ENCODE results near the gene TBC1D2B.

TBC1D2B gene

DNA sequence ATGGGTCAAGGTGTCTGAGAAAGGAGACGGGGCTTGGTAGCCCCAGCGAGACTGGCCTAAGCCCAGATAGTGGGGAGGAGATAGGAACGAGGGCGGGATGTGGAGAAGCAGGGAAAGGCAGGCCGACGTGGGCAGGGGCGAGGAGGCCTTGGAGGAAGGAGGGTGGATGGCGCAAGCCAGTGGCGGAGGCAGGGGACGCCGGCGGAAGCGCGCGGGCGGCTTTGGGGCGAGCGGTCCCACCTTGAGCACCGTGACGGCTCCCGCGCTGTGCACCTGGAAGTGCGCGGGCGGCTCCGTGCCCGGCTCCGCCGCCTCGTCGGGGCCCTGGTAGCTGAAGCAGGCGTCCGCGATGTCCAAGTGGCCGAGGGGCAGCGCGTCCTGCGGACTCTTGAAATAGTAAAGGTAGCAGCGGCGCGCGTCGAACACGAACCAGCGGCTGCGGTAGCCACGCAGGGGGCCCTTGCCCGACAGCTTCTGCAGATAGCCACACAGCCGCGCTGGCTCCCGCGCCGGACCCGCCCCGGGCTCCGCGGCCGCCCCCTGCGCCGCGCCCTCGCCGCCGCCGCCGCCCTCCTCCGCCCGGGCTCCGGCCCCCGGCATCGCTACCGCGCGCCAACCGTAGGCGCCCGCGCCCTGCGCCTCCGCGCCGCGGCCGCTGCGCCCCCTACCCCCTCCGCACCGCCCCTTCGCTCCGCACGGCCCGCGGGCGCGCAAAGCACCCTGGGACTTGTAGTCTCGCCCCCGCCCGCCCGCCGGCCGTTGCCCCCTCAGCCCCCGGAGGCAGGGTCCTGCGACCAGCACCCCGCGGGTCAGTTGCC, at the start of gene TBC1D2B:
Gene TBC1D2B (minus strand): TSS at position 659 of the 818 bp plus-strand sequence. CDS start 59 bp downstream, at position 600.
- peak; percentile 94 for DNase-seq (ENCODE audit: low spot score)

DNA sequence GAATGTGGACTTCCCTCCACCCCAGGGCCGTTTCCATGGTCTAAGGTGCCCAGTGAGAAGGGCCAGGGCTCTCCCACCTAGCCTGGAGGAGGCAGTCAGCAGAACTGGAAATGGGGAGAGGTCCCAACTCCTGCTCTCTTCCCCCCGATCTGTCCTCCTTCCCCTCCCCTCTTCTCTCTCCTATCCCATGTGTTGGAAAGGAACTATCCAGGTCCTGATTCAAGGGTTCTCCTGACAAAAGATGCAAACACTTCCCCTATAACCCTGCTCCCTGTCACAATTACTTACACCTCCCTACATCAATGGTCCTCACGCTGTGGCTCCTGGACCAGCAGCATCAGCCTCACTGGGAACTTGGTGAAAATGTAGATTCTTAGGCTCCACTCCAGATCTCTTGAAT, 47.8 kb upstream of the TBC1D2B start:
- no peak for DNase-seq (ENCODE audit: low spot score)

GRCh38 chr15:78120523-78120922, 43.0 kb upstream of the TBC1D2B start:
- peak; percentile 8 for DNase-seq (ENCODE audit: low spot score)

DNA sequence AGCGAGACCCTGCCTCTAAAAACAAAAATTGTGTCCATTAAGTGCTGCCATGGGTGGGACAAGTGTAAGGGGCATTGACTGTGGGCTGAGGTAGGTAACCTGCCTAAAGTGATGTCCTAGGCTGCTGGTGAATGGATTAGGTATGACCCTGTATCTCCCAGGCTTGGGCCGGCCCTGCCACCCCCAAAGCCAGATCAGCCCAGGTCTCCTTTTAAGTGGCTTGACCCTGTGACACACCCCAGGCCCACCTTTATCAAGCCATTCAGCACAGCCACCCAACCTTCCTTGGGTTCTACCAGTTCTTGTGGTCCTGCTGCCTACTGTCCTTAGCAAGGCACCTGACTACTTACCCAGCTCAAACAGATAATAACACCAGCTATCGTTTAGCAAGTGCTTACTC, 35.0 kb upstream of the TBC1D2B start:
- no peak for DNase-seq (ENCODE audit: low spot score)

GRCh38 chr15:78111788-78112187, 34.3 kb upstream of the TBC1D2B start:
- DNase-seq (ENCODE audit: low spot score) = no peak

DNA sequence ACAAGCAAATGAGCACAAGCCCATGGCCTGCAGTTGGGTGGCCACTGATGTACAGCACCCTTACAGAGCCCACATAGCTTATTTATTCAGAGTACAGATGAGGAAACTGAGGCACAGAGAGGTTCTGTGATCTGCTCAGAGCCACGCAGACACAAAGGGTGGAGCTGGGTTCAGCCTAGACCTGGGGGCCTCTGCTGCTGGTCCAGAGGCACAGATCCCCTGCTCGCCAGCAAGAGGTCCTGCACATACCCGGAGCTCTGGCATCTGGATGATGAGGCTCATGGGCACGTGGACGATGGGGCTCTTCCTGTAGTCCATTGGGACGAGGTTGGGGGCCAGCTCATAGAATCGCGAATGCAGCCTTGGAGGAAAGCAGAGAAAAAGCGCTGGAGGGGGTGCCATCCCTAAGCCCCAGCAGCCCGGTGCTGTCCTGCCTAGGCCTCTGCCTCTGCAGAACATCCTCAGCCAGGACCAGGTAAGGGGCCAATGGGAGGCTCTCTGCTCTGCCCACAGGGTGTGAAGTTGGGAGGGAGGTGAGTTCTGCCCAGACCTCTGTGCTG, 33.5 kb upstream of the TBC1D2B start:
- DNase-seq (ENCODE audit: low spot score) = no peak

GRCh38 chr15:78110096-78110495, 32.6 kb upstream of the TBC1D2B start:
- no peak for DNase-seq (ENCODE audit: low spot score)

- DNase-seq (ENCODE audit: low spot score) = no peak
These were observed 31.6 kb upstream of the TBC1D2B start for GRCh38 chr15:78109156-78109555.

- DNase-seq (ENCODE audit: low spot score) = peak; percentile 89
These were observed 31.0 kb upstream of the TBC1D2B start for GRCh38 chr15:78108300-78109084.

DNA sequence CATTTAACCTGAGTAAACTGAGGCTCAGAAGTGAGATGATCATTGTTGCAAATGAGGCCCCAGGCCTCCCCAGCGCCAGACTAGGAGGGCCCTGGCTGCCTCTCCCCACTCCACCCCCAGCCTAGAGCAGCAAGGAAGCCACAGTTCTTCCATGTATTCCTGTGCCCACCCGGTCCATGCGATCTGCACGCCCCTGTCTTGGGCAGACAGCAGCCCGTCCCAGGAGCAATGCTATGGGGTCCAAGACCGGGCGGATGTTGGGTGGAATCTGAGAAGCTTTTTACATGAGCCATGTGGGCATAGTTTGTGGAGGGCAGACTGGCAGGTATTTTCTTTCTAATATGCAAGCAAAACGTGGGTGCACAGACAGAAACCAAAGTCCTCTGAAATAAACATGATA, 30.0 kb upstream of the TBC1D2B start:
- DNase-seq (ENCODE audit: low spot score) = no peak

GRCh38 chr15:78105476-78106241, 28.1 kb upstream of the TBC1D2B start:
- DNase-seq (ENCODE audit: low spot score) = no peak

DNA sequence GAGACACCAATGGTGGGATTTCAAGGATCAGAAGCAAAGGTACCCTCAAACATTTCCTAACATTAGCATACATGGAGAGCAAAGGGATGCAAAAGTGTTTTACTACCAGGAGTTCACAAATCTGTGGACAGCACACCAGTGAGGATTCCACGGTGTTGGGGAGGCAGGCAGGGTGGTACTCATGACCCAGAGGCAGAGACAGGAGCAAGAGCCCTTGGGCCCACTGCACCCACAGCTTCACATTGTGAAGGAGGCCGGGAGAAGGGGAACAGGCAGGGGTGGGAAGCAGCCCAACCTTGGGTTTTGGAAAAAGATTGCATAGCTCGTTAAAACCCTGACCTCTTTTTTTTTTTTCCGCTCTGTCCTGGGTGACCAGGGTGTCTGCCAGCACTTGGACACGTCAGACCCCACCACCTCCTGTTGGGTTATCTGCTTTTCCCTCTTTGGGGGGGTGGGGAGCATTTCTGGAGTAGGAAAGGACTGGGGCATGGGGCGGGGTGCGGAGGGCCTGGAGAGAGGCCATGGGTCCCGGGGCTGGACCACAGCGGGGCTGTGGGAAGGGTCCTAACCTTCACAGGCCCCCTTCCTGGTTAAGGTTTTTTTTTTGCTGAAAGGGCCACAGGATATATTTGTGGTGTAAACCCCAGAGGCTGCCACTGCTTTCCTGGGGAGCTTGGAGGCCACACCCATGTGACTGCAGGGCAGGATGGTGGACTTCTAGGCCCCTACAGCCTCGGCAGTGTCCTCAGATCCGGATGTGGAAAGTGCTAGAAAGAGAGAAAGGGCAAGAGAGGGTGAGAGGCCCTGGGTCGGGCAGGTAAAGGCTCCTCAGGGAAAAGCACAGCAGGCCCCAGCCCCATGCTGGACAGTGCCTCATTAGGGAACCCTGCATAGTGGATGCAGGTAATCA, 27.3 kb upstream of the TBC1D2B start:
- DNase-seq (ENCODE audit: low spot score) = no peak

DNA sequence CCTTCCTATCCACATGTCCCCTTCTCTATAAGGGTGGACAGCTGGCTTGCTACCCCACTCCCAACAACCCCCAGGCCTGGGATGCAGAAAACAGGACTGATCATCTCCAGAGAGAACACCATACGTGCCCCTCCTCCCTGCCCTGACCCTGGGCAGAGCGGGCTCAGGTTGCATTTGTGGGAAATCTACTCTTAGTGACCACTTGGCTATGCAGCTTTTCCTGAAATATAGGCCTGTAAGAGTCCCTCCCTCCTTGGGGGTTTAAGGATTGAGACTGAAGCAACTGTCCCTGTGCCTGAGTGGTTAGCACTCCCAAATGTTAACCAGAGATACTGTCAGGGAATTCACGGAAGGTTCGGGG, 26.6 kb upstream of the TBC1D2B start:
- DNase-seq (ENCODE audit: low spot score) = no peak

DNA sequence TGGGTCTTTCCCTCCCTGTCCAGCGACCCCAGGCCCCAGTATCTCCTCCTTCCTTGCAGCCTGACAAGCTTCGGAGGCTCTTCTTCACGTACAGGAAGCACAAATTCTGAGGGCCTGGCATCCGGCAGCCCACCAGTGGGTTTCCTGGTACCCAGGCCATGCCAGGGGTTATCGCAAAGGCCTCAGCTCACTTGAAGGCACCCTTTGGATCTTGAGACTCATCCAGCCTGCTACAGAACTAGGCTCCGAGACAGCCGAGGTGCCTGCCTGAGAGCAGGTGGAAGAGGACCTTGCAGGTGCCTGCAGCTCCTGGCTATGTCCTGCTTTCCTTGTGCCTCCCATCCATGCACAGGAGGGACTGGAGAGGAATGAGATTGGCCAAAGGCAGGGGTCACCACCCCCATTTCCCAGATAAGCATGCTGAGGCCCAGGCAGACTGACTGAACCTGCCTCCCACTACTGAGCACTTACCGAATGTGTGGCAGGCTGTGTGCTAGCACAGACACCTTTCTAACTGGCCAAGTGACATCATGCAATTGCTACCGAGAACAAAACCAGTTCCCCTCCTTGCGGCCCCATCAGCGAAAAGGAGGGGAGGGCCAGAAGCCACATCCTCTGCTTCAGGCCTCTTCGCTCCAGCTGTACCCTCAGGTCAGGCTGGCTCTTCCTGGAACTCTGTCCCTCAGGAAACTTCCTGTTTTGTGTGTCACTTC, 26.1 kb upstream of the TBC1D2B start:
- DNase-seq (ENCODE audit: low spot score) = no peak

DNA sequence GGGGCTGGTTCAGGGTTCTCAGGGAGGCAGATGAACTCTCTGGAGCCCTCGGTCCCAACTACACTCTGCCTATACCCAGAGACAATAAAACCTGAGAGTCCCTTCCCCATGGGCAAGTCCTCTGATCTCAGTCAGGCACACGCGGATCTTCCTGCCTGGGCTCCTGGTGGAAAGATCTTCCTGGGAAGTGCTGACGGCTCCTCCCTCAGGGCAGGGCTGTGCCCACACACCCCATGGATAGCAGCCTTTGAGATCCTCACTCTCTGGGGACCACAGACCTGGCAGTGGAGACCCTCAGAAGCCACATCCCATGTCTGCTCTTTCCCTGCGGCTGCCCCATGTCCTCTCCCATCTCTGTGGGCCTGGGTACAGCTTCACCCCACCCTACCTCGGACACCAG, 25.2 kb upstream of the TBC1D2B start:
- no peak for DNase-seq (ENCODE audit: low spot score)

GRCh38 chr15:78102211-78102610, 24.7 kb upstream of the TBC1D2B start:
- DNase-seq (ENCODE audit: low spot score) = no peak

DNA sequence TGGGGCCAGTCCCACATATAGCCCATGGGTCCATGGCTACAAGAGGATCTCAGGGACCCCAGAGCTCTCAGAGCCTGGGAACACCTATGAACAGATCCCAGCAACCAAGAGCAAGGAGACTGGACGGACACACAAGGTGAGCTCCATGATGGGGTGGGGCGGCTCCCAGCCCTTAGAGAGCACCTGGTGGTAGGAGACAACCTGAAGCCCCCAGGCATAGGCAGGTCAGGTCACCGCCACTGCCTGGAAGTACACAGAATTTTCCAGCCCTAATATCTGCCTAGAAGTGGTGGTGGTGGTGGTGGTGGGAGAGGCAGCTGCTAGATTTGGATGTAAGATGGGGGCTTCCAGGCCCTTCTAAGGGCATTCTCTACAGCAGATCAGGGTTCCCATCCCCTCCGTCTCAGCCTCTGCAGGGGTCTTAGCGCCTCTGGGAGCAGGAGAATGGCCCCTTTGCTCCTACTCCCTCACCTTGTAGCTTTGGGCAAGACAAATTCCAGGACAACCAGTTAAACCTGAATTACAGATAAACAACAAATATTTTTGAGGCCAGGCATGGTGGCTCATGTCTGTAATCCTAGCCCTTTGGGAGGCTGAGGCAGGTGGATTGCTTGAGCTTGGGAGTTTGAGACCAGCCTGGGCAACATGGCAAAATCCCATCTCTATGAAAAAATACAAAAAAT, 24.1 kb upstream of the TBC1D2B start:
- DNase-seq (ENCODE audit: low spot score) = no peak

- no peak for DNase-seq (ENCODE audit: low spot score)
These were observed 23.4 kb upstream of the TBC1D2B start for GRCh38 chr15:78100886-78101285.

DNA sequence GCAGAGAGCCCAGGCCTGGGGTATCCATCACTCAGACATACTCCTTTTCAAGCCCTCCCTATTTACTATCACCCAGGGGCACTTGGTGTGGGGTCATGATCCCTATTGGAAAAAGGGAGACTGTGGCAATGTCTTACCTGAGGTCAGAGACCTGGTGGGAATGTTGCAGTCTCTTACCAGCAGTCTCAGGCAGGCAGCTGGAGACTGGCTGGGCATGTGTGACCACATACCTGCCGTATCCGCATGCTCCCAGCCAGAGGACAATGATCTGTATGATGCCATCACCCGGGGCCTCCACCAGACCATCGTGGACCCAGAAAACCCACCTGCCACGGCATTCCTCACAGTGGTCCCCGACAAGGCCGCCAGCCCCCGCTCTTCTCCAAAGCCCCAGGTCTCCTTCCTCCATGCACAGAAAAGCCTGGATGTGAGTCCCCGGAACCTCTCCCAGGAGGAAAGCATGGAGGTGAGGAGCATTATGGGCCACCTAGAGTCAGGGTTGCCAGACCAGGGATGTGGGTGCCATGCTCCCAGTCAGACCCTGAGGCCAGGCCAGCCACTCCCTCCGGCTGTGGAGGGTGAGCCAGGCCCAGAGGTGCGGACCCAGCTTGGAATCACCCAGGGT, 20.7 kb upstream of the TBC1D2B start:
- peak; percentile 25 for DNase-seq (ENCODE audit: low spot score)

DNA sequence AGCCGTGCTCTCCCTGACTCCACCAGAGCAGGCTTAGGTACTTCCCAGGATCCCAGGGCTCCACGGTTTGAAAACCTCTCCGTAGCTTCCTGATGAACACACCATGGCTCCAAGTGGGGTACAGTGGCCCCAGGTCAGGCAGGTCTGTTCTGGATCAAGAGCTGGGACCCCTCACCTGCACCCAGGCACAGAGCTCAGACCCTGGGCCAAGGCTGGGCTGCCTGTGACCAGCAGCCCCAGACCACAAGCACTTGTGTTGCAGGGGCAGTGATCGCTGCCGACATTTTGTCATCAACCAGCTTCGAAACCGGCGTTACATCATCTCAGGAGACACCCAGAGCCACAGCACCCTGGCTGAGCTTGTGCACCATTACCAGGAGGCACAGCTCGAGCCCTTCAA, 20.2 kb upstream of the TBC1D2B start:
- DNase-seq (ENCODE audit: low spot score) = peak; percentile 20

All from D341Med (cell line).